Transverse colon (tissue), 3 donors: ENCODE measurements around the gene ZNF445.

Source experiments
- CTCF ChIP-seq, 5 experiments: fragments of 200-600 bp in 3 of 5; fragments of 450-650 bp in 2 of 5; sonication (generic) in 3 of 5; IDR thresholded peaks; 1 replicate in 2 of 5; 2 replicates in 3 of 5; pipeline ENCODE4 v1.5.1; 2016 to 2017; ENCODE audit warnings: antibody characterized with exemption in 5 of 5, inconsistent platforms in 3 of 5, mild to moderate bottlenecking in 2 of 5, moderate library complexity in 1 of 5
- EP300 ChIP-seq: sonication (generic); formaldehyde crosslinking; IDR thresholded peaks from one replicate; pipeline ENCODE4 v1.6.1; 2017; ENCODE audit warnings: antibody characterized with exemption, low read depth

- no peak for TF ChIP-seq EP300
- no peak for TF ChIP-seq CTCF (IDR thresholded peaks at IDR 0.05)
Measured at GRCh38 chr3:44429459-44429858, 48.0 kb downstream of the ZNF445 start.
